Liver (tissue), 2 donors: ENCODE results near the gene DDX24.

Experiments
- CTCF ChIP-seq: fragments of 150-350 bp; IDR thresholded peaks from 2 replicates; pipeline ENCODE4 v1.5.1; 2017; ENCODE audit warnings: improper control_type of control experiment, low read depth, low read length; ENCODE audit not compliant: missing input control
- YY1 ChIP-seq: IDR thresholded peaks from 2 replicates; pipeline ENCODE4 v1.6.1; 2016; ENCODE audit warnings: antibody characterized with exemption, mild to moderate bottlenecking
- donor health status: healthy.

DNA sequence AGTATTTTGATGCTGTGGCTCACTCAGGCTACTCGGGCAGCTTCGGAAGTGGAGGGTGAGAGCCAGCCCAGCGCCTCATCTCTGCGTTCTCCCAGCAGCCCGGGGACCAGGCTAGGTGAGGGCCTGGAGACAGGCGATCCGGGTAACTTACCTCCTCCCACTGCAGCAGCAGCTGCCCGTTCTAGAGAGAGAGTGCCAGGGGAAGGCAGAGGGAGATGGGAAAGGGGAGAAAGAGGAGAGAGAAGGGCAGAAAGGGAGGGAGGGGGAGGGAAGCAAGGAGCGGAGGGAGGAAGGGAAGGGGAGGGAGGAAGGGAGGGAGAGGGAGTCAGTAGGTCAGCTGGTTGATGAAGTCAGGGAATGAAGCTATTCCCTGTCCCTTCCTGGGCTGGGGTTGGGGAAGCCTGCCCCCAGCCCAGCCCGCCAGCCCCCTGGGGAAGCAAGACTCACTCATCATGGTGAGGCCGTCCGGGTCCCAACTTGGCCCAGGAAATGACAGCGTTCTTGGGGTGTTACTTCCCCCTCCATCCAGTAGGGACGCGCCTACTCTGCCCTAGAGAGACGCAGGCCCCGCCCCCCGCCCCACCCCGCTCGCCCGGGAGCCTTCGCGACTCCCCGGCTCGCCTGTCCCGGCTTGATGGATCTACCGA, 48.2 kb upstream of the DDX24 start, which contains the start of gene IFI27L2:
- TF ChIP-seq YY1 (no peak), CTCF (peak; percentile 8)
